ENCODE measurements around the gene CHCHD6.

CHCHD6 gene

GRCh38 chr3:126885425-126885824 is 181.4 kb downstream of the CHCHD6 start:
- no peak overlapping the region for H3K4me2 ChIP-seq (ENCODE audit: insufficient read depth, low read length, poor library complexity, severe bottlenecking)
- no peaks in the 10 kb centered on the region for H3K79me1 ChIP-seq (ENCODE audit: low read depth, low read length)
- no peak overlapping the region for H3K27ac ChIP-seq (replicated peaks; ENCODE audit: low read length)
- no peak overlapping the region for H2AFZ ChIP-seq (ENCODE audit: low read length)
- H4K8ac ChIP-seq (ENCODE audit: low read depth, low read length), result no peak overlapping the region
- H2BK15ac ChIP-seq (ENCODE audit: low read length), result no peak overlapping the region
- H2BK12ac ChIP-seq (ENCODE audit: low read length), result no peak overlapping the region
- H3K27me3 ChIP-seq (ENCODE audit: control insufficient read depth in 3 of 3, insufficient read depth in 3 of 3, low read depth in 1 of 3, low read length in 3 of 3), result no peaks in the 10 kb centered on the region
- H3K14ac ChIP-seq (ENCODE audit: low read length), result no peak overlapping the region
- no peak overlapping the region for H4K91ac ChIP-seq (ENCODE audit: low read depth, low read length, poor library complexity)
- no peak overlapping the region for H2BK5ac ChIP-seq (ENCODE audit: low read length)
- no peak overlapping the region for H2AK5ac ChIP-seq (ENCODE audit: low read depth, low read length)
- no peaks in the 10 kb centered on the region for H3K36me3 ChIP-seq (replicated peaks in 1 of 2; ENCODE audit: control insufficient read depth in 2 of 2, insufficient read depth in 2 of 2, low read length in 2 of 2)
- no peak overlapping the region for H3K4ac ChIP-seq (ENCODE audit: low read length)
- no peak overlapping the region for H2BK120ac ChIP-seq (ENCODE audit: low read depth, low read length)
- H3K4me1 ChIP-seq (ENCODE audit: control insufficient read depth in 2 of 2, insufficient read depth in 1 of 2, low read depth in 1 of 2, low read length in 2 of 2), result peaks cover 2 to 4% of the 10 kb centered on the region in 2 donors
- DNase-seq (ENCODE audit: low spot score), result no peak
- no CpG with 5 or more reads among the region's 1 CpG for WGBS, 2 donors (ENCODE audit: extremely low coverage in 2 of 2, insufficient read length in 2 of 2, insufficient replicate concordance in 1 of 2)
- H3K9ac ChIP-seq (ENCODE audit: low read depth, low read length, poor library complexity), result no peak overlapping the region
- no peaks in the 10 kb centered on the region for H3K9me3 ChIP-seq (replicated peaks in 1 of 2; ENCODE audit: control insufficient read depth in 2 of 2, insufficient read depth in 1 of 2, low read depth in 1 of 2, low read length in 2 of 2)
- H3K23ac ChIP-seq (ENCODE audit: low read depth, low read length, poor library complexity), result no peak overlapping the region
- H3K18ac ChIP-seq (ENCODE audit: low read length), result no peak overlapping the region
- H3K4me3 ChIP-seq (ENCODE audit: low read length in 2 of 2), result no peak overlapping the region

DNA sequence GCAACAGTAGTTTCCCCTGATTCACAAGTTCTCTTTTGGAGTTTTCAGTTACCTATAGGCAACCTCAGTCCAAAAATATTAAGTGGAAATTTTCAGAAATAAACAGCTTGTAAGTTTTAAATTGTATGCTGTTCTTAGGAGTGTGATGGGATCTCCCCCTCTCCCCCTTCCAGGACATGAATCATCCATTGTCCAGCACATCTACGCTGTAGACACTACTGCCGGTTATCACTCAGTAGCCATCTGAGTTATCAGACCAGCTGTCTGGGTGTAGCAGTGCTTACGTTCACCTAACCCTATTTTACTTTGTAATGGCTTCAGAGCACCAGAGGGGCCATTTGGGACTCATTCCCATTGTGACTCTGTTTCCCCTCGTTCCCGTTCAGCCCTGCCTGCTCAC is 182.2 kb downstream of the CHCHD6 start:
- H2BK15ac ChIP-seq (ENCODE audit: low read length), result no peak overlapping the region
- DNase-seq (ENCODE audit: low spot score), result no peak
- no peak overlapping the region for H2AFZ ChIP-seq (ENCODE audit: low read length)
- no peaks in the 10 kb centered on the region for H3K27me3 ChIP-seq (ENCODE audit: control insufficient read depth in 3 of 3, insufficient read depth in 3 of 3, low read depth in 1 of 3, low read length in 3 of 3)
- no peak overlapping the region for H2BK5ac ChIP-seq (ENCODE audit: low read length)
- no peak overlapping the region for H4K91ac ChIP-seq (ENCODE audit: low read depth, low read length, poor library complexity)
- no peak overlapping the region for H3K27ac ChIP-seq (replicated peaks; ENCODE audit: low read length)
- H3K4me3 ChIP-seq (ENCODE audit: low read length in 2 of 2), result no peak overlapping the region
- H3K9ac ChIP-seq (ENCODE audit: low read depth, low read length, poor library complexity), result no peak overlapping the region
- no peak overlapping the region for H2BK12ac ChIP-seq (ENCODE audit: low read length)
- no peak overlapping the region for H3K14ac ChIP-seq (ENCODE audit: low read length)
- H3K23ac ChIP-seq (ENCODE audit: low read depth, low read length, poor library complexity), result no peak overlapping the region
- no peak overlapping the region for H3K18ac ChIP-seq (ENCODE audit: low read length)
- no peak overlapping the region for H4K8ac ChIP-seq (ENCODE audit: low read depth, low read length)
- H3K9me3 ChIP-seq (replicated peaks in 1 of 2; ENCODE audit: control insufficient read depth in 2 of 2, insufficient read depth in 1 of 2, low read depth in 1 of 2, low read length in 2 of 2), result no peaks in the 10 kb centered on the region
- WGBS, 2 donors (ENCODE audit: extremely low coverage in 2 of 2, insufficient read length in 2 of 2, insufficient replicate concordance in 1 of 2), result no CpG with 5 or more reads among the region's 5 CpGs
- H3K4me1 ChIP-seq (ENCODE audit: control insufficient read depth in 2 of 2, insufficient read depth in 1 of 2, low read depth in 1 of 2, low read length in 2 of 2), result peaks cover 2 to 4% of the 10 kb centered on the region in 2 donors
- H3K79me1 ChIP-seq (ENCODE audit: low read depth, low read length), result no peaks in the 10 kb centered on the region
- no peak overlapping the region for H3K4me2 ChIP-seq (ENCODE audit: insufficient read depth, low read length, poor library complexity, severe bottlenecking)
- H3K4ac ChIP-seq (ENCODE audit: low read length), result no peak overlapping the region
- no peak overlapping the region for H2BK120ac ChIP-seq (ENCODE audit: low read depth, low read length)
- H2AK5ac ChIP-seq (ENCODE audit: low read depth, low read length), result no peak overlapping the region
- H3K36me3 ChIP-seq (replicated peaks in 1 of 2; ENCODE audit: control insufficient read depth in 2 of 2, insufficient read depth in 2 of 2, low read length in 2 of 2), result no peaks in the 10 kb centered on the region

DNA sequence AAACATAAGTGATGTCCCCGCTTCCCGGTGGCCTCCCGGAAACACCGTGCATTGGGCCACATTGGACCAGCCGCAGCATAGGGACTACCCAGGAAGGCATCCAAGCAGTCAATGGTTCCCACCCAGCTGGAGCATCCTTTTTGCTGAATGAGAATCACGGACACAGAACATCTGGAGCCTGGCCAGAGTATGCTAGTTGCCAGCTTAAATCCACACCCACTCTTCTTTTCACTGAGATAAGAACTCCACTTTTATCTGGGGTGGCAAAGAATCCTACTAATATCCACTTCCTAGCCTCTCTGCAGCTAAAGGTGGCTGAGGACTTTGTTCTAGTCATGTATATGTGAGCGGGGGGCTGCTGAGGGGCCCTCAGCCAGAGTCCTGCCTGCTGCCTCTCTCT is 183.6 kb downstream of the CHCHD6 start:
- no peak overlapping the region for H3K18ac ChIP-seq (ENCODE audit: low read length)
- H4K8ac ChIP-seq (ENCODE audit: low read depth, low read length), result no peak overlapping the region
- no peaks in the 10 kb centered on the region for H3K27me3 ChIP-seq (ENCODE audit: control insufficient read depth in 3 of 3, insufficient read depth in 3 of 3, low read depth in 1 of 3, low read length in 3 of 3)
- no peak overlapping the region for H2AK5ac ChIP-seq (ENCODE audit: low read depth, low read length)
- no peak overlapping the region for H3K4ac ChIP-seq (ENCODE audit: low read length)
- H2BK15ac ChIP-seq (ENCODE audit: low read length), result no peak overlapping the region
- no peaks in the 10 kb centered on the region for H3K36me3 ChIP-seq (replicated peaks in 1 of 2; ENCODE audit: control insufficient read depth in 2 of 2, insufficient read depth in 2 of 2, low read length in 2 of 2)
- H3K4me1 ChIP-seq (ENCODE audit: control insufficient read depth in 2 of 2, insufficient read depth in 1 of 2, low read depth in 1 of 2, low read length in 2 of 2), result peaks cover 2 to 4% of the 10 kb centered on the region in 2 donors
- no peak overlapping the region for H3K9ac ChIP-seq (ENCODE audit: low read depth, low read length, poor library complexity)
- H3K4me3 ChIP-seq (ENCODE audit: low read length in 2 of 2), result no peak overlapping the region
- no CpG with 5 or more reads among the region's 7 CpGs for WGBS, 2 donors (ENCODE audit: extremely low coverage in 2 of 2, insufficient read length in 2 of 2, insufficient replicate concordance in 1 of 2)
- no peak overlapping the region for H3K23ac ChIP-seq (ENCODE audit: low read depth, low read length, poor library complexity)
- H3K9me3 ChIP-seq (replicated peaks in 1 of 2; ENCODE audit: control insufficient read depth in 2 of 2, insufficient read depth in 1 of 2, low read depth in 1 of 2, low read length in 2 of 2), result no peaks in the 10 kb centered on the region
- H4K91ac ChIP-seq (ENCODE audit: low read depth, low read length, poor library complexity), result no peak overlapping the region
- no peak overlapping the region for H2BK120ac ChIP-seq (ENCODE audit: low read depth, low read length)
- H2BK12ac ChIP-seq (ENCODE audit: low read length), result no peak overlapping the region
- H3K27ac ChIP-seq (replicated peaks; ENCODE audit: low read length), result no peak overlapping the region
- no peak overlapping the region for H2AFZ ChIP-seq (ENCODE audit: low read length)
- no peak overlapping the region for H3K14ac ChIP-seq (ENCODE audit: low read length)
- DNase-seq (ENCODE audit: low spot score), result no peak
- H2BK5ac ChIP-seq (ENCODE audit: low read length), result no peak overlapping the region
- H3K79me1 ChIP-seq (ENCODE audit: low read depth, low read length), result no peaks in the 10 kb centered on the region
- H3K4me2 ChIP-seq (ENCODE audit: insufficient read depth, low read length, poor library complexity, severe bottlenecking), result no peak overlapping the region

- H3K36me3 ChIP-seq (replicated peaks in 1 of 2; ENCODE audit: control insufficient read depth in 2 of 2, insufficient read depth in 2 of 2, low read length in 2 of 2), result no peaks in the 10 kb centered on the region
- no CpG with 5 or more reads among the region's 5 CpGs for WGBS, 2 donors (ENCODE audit: extremely low coverage in 2 of 2, insufficient read length in 2 of 2, insufficient replicate concordance in 1 of 2)
- H3K27ac ChIP-seq (replicated peaks; ENCODE audit: low read length), result no peak overlapping the region
- H3K9me3 ChIP-seq (replicated peaks in 1 of 2; ENCODE audit: control insufficient read depth in 2 of 2, insufficient read depth in 1 of 2, low read depth in 1 of 2, low read length in 2 of 2), result no peaks in the 10 kb centered on the region
- peaks cover 2 to 4% of the 10 kb centered on the region in 2 donors for H3K4me1 ChIP-seq (ENCODE audit: control insufficient read depth in 2 of 2, insufficient read depth in 1 of 2, low read depth in 1 of 2, low read length in 2 of 2)
- H3K79me1 ChIP-seq (ENCODE audit: low read depth, low read length), result no peaks in the 10 kb centered on the region
- H3K27me3 ChIP-seq (ENCODE audit: control insufficient read depth in 3 of 3, insufficient read depth in 3 of 3, low read depth in 1 of 3, low read length in 3 of 3), result no peaks in the 10 kb centered on the region
- no peak overlapping the region for H3K4me2 ChIP-seq (ENCODE audit: insufficient read depth, low read length, poor library complexity, severe bottlenecking)
- no peak overlapping the region for H3K23ac ChIP-seq (ENCODE audit: low read depth, low read length, poor library complexity)
- H3K4me3 ChIP-seq (ENCODE audit: low read length in 2 of 2), result no peak overlapping the region
- no peak overlapping the region for H4K8ac ChIP-seq (ENCODE audit: low read depth, low read length)
- peak overlapping the region; percentile 45 for H3K18ac ChIP-seq (ENCODE audit: low read length)
- no peak overlapping the region for H3K4ac ChIP-seq (ENCODE audit: low read length)
- no peak overlapping the region for H3K14ac ChIP-seq (ENCODE audit: low read length)
- H2BK12ac ChIP-seq (ENCODE audit: low read length), result no peak overlapping the region
- no peak overlapping the region for H2BK120ac ChIP-seq (ENCODE audit: low read depth, low read length)
- no peak for DNase-seq (ENCODE audit: low spot score)
- H4K91ac ChIP-seq (ENCODE audit: low read depth, low read length, poor library complexity), result no peak overlapping the region
- no peak overlapping the region for H3K9ac ChIP-seq (ENCODE audit: low read depth, low read length, poor library complexity)
- no peak overlapping the region for H2AFZ ChIP-seq (ENCODE audit: low read length)
- H2BK5ac ChIP-seq (ENCODE audit: low read length), result no peak overlapping the region
- H2BK15ac ChIP-seq (ENCODE audit: low read length), result no peak overlapping the region
- peak overlapping the region; percentile 6 for H2AK5ac ChIP-seq (ENCODE audit: low read depth, low read length)
Measured at GRCh38 chr3:126888186-126888760, 184.2 kb downstream of the CHCHD6 start.
